ENCODE measurements around the gene MIOX. TPM values are rescaled to one million over a fixed set of nuclear protein-coding genes. Genes with fewer than 3 reads are reported as not detected.

MIOX gene
- total and polyA plus RNA-seq, 2 of the 13 experiments (the other 11 are each of a cell fraction or from before 2014, with no cell fraction given) = 1.5 to 2.9 TPM

DNA sequence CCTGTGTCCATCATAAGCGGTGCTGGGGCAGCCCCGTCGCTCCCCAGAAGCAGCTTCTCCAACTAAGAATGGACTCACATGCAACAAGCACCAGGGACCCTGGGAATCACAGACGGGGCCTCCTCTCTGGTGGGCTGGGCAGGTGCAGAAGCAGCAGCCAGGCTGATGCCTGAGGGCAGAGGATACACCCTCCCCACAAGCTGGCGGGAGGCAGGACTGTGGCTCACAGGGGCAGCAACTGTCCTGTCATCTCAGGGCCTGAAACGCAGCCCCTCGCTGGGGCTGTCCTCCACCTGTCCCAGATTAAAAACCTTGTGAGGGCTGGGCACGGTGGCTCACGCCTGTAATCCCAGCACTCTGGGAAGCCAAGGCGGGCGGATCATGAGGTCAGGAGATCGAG is 8.7 kb upstream of the MIOX start:
- in situ Hi-C loops (cut with HindIII; ENCODE audit: extremely low pct_ligation_motif_present, low pct_unique_long_range_greater_than_20kb) (no loop called here), intact Hi-C loops (cut with micrococcal nuclease; ENCODE audit: unreplicated experiment) (no loop called here)
- Histone ChIP-seq H3K9ac (ENCODE audit: insufficient read depth, low read depth, low read length) (no peak overlapping the region), H3K4me2 (ENCODE audit: low read depth, low read length) (no peak overlapping the region), H2AFZ (ENCODE audit: low read length) (no peak overlapping the region), H4K20me1 (ENCODE audit: insufficient read depth, low read length) (peaks cover 11% of the 10 kb centered on the region), H3K36me3 (replicated peaks in 1 of 2; ENCODE audit: control insufficient read depth in 1 of 2, insufficient read depth in 2 of 2, low read length in 2 of 2) (no peaks in the 10 kb centered on the region), H3K27ac (ENCODE audit: extremely low read length, insufficient read depth, low read length) (no peak overlapping the region), H3K4me1 (ENCODE audit: insufficient read depth, low read length) (peaks cover 42% of the 10 kb centered on the region), H3K27me3 (ENCODE audit: control insufficient read depth in 1 of 2, insufficient read depth in 2 of 2, low read length in 2 of 2) (peaks cover 0 to 4% of the 10 kb centered on the region in 2 experiments; a peak in 1 of 5 replicates), H3K4me3 (replicated peaks in 1 of 3; ENCODE audit: insufficient read depth in 1 of 3, low read depth in 2 of 3, low read length in 3 of 3) (no peak overlapping the region), H3K79me2 (ENCODE audit: insufficient read depth, low read length) (peaks cover 14% of the 10 kb centered on the region), H3K9me3 (ENCODE audit: low read length) (no peaks in the 10 kb centered on the region)
- no peak for ATAC-seq
- TF ChIP-seq BCL6 (CRISPR knock-in tag; IDR thresholded peaks at IDR 0.05) = no peak
- no peak for TF ChIP-seq MIER2 (CRISPR knock-in tag; IDR thresholded peaks at IDR 0.05)
- TF ChIP-seq POLR2AphosphoS2 (IDR thresholded peaks at IDR 0.05; ENCODE audit: low read depth, low read length) = no peak
- no peak for TF ChIP-seq MED8 (CRISPR knock-in tag; IDR thresholded peaks at IDR 0.05; ENCODE audit: insufficient replicate concordance)
- no peak for TF ChIP-seq ZNF441 (CRISPR knock-in tag; IDR thresholded peaks at IDR 0.05; ENCODE audit: borderline replicate concordance)
- TF ChIP-seq HBP1 (CRISPR knock-in tag; IDR thresholded peaks at IDR 0.05; ENCODE audit: low read depth) = no peak
- TF ChIP-seq ZNF776 (CRISPR knock-in tag; IDR thresholded peaks at IDR 0.05) = no peak
- TF ChIP-seq ZNF766 (CRISPR knock-in tag; IDR thresholded peaks at IDR 0.05; ENCODE audit: borderline replicate concordance) = no peak
- TF ChIP-seq ZNF619 (CRISPR knock-in tag; IDR thresholded peaks at IDR 0.05) = no peak
- no peak for TF ChIP-seq ZFY (CRISPR knock-in tag; IDR thresholded peaks at IDR 0.05)
- TF ChIP-seq PBX2 (CRISPR knock-in tag; IDR thresholded peaks at IDR 0.05) = no peak
- no peak for TF ChIP-seq TAF15 (IDR thresholded peaks at IDR 0.05; ENCODE audit: low read depth, low read length, poor library complexity, severe bottlenecking)
- TF ChIP-seq JUNB (CRISPR knock-in tag; IDR thresholded peaks at IDR 0.05; ENCODE audit: borderline replicate concordance) = no peak
- no peak for TF ChIP-seq PPARG (CRISPR knock-in tag; conservative IDR thresholded peaks at IDR 0.05)
- no peak for TF ChIP-seq ZNF124 (CRISPR knock-in tag; IDR thresholded peaks at IDR 0.05)
- TF ChIP-seq, protein P1, sequence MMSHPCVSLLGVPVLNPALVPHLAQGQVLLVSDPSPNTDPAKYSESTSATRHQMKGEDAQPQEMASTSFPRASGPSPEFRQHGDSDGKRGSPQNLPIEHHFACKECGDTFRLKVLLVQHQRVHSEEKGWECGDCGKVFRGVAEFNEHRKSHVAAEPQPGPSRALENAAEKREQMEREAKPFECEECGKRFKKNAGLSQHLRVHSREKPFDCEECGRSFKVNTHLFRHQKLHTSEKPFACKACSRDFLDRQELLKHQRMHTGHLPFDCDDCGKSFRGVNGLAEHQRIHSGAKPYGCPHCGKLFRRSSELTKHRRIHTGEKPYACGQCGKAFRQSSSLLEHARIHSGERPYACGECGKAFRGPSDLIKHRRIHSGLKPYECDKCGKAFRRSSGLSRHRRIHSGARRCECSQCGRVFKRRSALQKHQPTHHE (CRISPR knock-in tag; IDR thresholded peaks at IDR 0.05; ENCODE audit: borderline replicate concordance) = no peak
- FAIRE-seq = no peak
- ChIA-PET POLR2A (no interaction called here), CTCF (ENCODE audit: low intra/inter-chr PET ratio, low total read pairs) (no interaction called here)
- BruUV-seq (replicated peaks) = no TSS peak
- DNase-seq (ENCODE audit: low spot score) = no peak
- 93% methylated on average over 8 of the region's 12 CpGs for WGBS (ENCODE audit: low lambda C conversion rate)
